Stomach (tissue), 9 donors: ENCODE results near the gene TMEM132E. TPM values are rescaled to one million over a fixed set of nuclear protein-coding genes. Genes with fewer than 3 reads are reported as not detected.
A peak's percentile ranks its signal among the peaks of the same experiment; 100 is the strongest.

Experiments used
- DNase-seq, 2 donors: peaks; one replicate each; pipeline versions ENCODE4 v3.0.0 to v3.0.0-alpha.2; 2013 to 2019
- H3K27ac ChIP-seq, 5 donors: fragments of 200-600 bp in 4 of 5; sonication (generic) in 4 of 5; one replicate each; pipeline ENCODE4 v1.5.1; 2013 to 2019; ENCODE audit warnings: mild to moderate bottlenecking in 1 of 5, moderate library complexity in 1 of 5
- H3K27me3 ChIP-seq, 3 donors: fragments of 200-600 bp; sonication (generic); one replicate each; pipeline ENCODE4 v1.5.1; 2017 to 2019; ENCODE audit warnings: mixed run types in 1 of 3
- H3K36me3 ChIP-seq, 4 donors: fragments of 200-600 bp; sonication (generic); 1 replicate in 3 of 4; 2 replicates in 1 of 4; pipeline ENCODE4 v1.5.1; 2016 to 2019
- H3K4me1 ChIP-seq, 4 donors: fragments of 200-600 bp; sonication (generic); one replicate each; pipeline ENCODE4 v1.5.1; 2016 to 2019
- H3K4me3 ChIP-seq, 4 donors: fragments of 200-600 bp; sonication (generic) in 3 of 4; one replicate each; pipeline ENCODE4 v1.5.1; 2016 to 2019; ENCODE audit warnings: mild to moderate bottlenecking in 1 of 4
- H3K9me3 ChIP-seq, 4 donors: fragments of 200-600 bp; sonication (generic); one replicate each; pipeline ENCODE4 v1.5.1; 2016 to 2019
- CTCF ChIP-seq, 7 experiments: fragments of 450-650 bp in 4 of 7; fragments of 200-600 bp in 3 of 7; sonication (generic) in 3 of 7; IDR thresholded peaks; one replicate each; pipeline ENCODE4 v1.5.1; 2016 to 2019; ENCODE audit warnings: antibody characterized with exemption in 7 of 7, control low read depth in 2 of 7, mild to moderate bottlenecking in 1 of 7
- EP300 ChIP-seq: sonication (generic); formaldehyde crosslinking; IDR thresholded peaks from one replicate; pipeline ENCODE4 v1.6.1; 2017; ENCODE audit warnings: antibody characterized with exemption
- POLR2A ChIP-seq, 4 donors: fragments of 450-650 bp; IDR thresholded peaks; one replicate each; pipeline ENCODE4 v1.6.1; 2016; ENCODE audit warnings: antibody characterized with exemption in 4 of 4, control low read depth in 2 of 4, mild to moderate bottlenecking in 1 of 4, moderate library complexity in 1 of 4
- POLR2AphosphoS5 ChIP-seq, 3 donors: sonication (generic); formaldehyde crosslinking; IDR thresholded peaks; one replicate each; pipeline ENCODE4 v1.6.1; 2016; ENCODE audit warnings: antibody characterized with exemption in 3 of 3
- WGBS, 5 donors: extraction: QIAGEN DNeasy Blood & Tissue Kit in 3 of 5; methylation state at CpG; one replicate each; pipeline versions ENCODE4 v1.1.5 to v1.1.7; 2013 to 2018; 5-methylcytosine and 5-hydroxymethylcytosine counted together
- intact Hi-C: fragments of 100-400 bp; cut with DNase I; formaldehyde crosslinking; loops from one replicate; pipeline ENCODE4 v1.15.1; 2023; ENCODE audit warnings: low total_unique reads
- polyA plus RNA-seq, 3 donors: library from polyadenylated mRNA; stranded (reverse); fragments of 200-250 nt; gene quantifications; one replicate each; pipeline ENCODE4 v1.2.3, GENCODE V29; 2013
- total RNA-seq, 5 donors: library from RNA; depleted of rRNA; stranded (reverse); fragments of >200 nt; gene quantifications; one replicate each; pipeline versions ENCODE4 v1.1.0 to v1.2.3, GENCODE V29; 2014 to 2016
- donor health status: healthy with polysubstance abuse.
- donor health status: Bipolar disorder and iron deficiency.
- donor health status: healthy.

TMEM132E gene
- total and polyA plus RNA-seq, 8 donors, result 0.05 to 0.55 (median 0.12) TPM; not detected in 5

- Histone ChIP-seq H3K4me1 (peaks cover 29 to 40% (median 38%) of the 10 kb centered on the region in 4 donors), H3K36me3 (no peaks in the 10 kb centered on the region), H3K4me3 (peak overlapping the region; percentile 41 to 69 (median 56)), H3K9me3 (no peaks in the 10 kb centered on the region), H3K27ac (no peak overlapping the region), H3K27me3 (peaks cover 26 to 98% (median 83%) of the 10 kb centered on the region in 3 donors)
- intact Hi-C loops, result no loop called here
- 0 to 2% (median 1%) methylated on average over 18 to 71 of the region's 71 CpGs for WGBS, 5 donors
- TF ChIP-seq EP300, result no peak
- TF ChIP-seq POLR2AphosphoS5 (IDR thresholded peaks at IDR 0.05), result no peak
- TF ChIP-seq POLR2A (IDR thresholded peaks at IDR 0.05), result no peak
- TF ChIP-seq CTCF (IDR thresholded peaks at IDR 0.05), result no peak
- DNase-seq, result peak in 1 of 2 donors; percentile 47
Observed at GRCh38 chr17:34580685-34581445, 1.5 kb downstream of the TMEM132E start.

DNA sequence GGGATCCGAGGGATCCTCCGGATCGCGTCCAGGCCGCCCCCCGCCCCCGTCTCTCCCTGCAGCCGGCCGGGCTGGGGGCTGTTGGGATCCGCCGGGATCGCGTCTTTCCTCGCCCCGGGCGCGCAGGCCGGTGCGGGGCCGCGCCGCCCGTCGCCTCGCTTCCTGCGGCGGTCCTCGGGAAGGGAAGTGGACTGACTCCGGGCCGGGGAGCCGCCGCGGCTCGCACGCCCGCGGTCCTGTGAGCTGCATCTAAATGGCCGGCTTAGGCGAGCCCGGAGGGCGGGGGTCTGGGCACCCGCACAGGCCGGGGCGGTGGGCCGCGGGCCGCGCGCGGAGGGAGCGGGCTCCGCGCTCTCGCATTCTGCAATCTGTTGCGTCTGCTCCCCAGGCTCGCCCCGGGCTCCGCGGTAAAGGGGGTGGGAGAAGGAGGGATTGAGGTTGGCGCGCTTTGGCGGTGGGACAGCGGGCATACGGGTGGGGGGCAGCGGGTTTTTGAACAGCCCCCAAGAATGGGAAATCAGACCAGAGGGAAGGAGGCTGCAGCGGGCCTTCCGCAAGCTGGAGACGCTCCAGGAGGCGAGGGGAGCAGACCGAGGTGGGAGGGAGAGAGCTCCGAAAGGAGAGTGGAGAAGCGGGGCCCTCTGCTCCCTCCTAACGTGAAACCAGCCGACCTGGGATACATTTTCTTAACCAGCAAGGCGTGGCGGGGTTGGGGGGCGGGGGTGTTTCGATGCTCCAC is 2.2 kb downstream of the TMEM132E start:
- TF ChIP-seq CTCF (IDR thresholded peaks at IDR 0.05), result no peak
- no peak for TF ChIP-seq POLR2A (IDR thresholded peaks at IDR 0.05)
- no peak for TF ChIP-seq EP300
- TF ChIP-seq POLR2AphosphoS5 (IDR thresholded peaks at IDR 0.05), result no peak
- Histone ChIP-seq H3K36me3 (no peaks in the 10 kb centered on the region), H3K27ac (no peak overlapping the region), H3K9me3 (no peaks in the 10 kb centered on the region), H3K4me3 (peak overlapping the region; percentile 41 to 69 (median 56)), H3K4me1 (peaks cover 29 to 40% (median 38%) of the 10 kb centered on the region in 4 donors), H3K27me3 (peaks cover 26 to 96% (median 83%) of the 10 kb centered on the region in 3 donors)
- intact Hi-C loops, result no loop called here
- peak in 1 of 2 donors; percentile 50 for DNase-seq
- WGBS, 5 donors, result 1 to 4% (median 2%) methylated on average over 20 to 78 of the region's 78 CpGs

- no peak for DNase-seq
- Histone ChIP-seq H3K4me3 (peak overlapping the region in 2 of 4 donors; percentile 55 to 69), H3K36me3 (no peaks in the 10 kb centered on the region), H3K27me3 (peaks cover 26 to 96% (median 77%) of the 10 kb centered on the region in 3 donors), H3K4me1 (peaks cover 29 to 40% (median 38%) of the 10 kb centered on the region in 4 donors), H3K9me3 (no peaks in the 10 kb centered on the region), H3K27ac (no peak overlapping the region)
- intact Hi-C loops, result no loop called here
- WGBS, 5 donors, result 10 to 33% (median 14%) methylated on average over 16 to 22 of the region's 22 CpGs
- no peak for TF ChIP-seq POLR2A (IDR thresholded peaks at IDR 0.05)
- no peak for TF ChIP-seq POLR2AphosphoS5 (IDR thresholded peaks at IDR 0.05)
- TF ChIP-seq CTCF (IDR thresholded peaks at IDR 0.05), result no peak
- no peak for TF ChIP-seq EP300
Observed at GRCh38 chr17:34582185-34582900, 3.0 kb downstream of the TMEM132E start.

DNA sequence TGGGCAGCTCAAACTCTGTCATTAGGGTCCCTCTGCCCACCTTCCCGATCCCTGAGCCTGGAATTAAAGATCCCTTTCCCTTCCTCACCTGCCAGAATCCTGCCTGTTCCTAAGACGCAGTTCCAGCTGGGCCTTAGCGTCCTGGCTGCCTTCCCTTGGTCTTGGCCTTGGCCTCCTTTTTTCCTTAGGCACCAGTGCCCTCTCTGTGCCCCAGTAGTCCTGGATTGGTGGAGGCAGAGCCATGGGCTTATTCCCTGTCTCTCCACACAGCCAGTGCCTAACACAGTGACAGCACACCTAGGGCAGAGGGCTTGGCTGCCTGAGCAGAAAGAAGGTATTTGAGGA is 3.5 kb downstream of the TMEM132E start:
- Histone ChIP-seq H3K27me3 (peaks cover 26 to 93% (median 77%) of the 10 kb centered on the region in 3 donors), H3K4me3 (no peak overlapping the region), H3K27ac (no peak overlapping the region), H3K36me3 (no peaks in the 10 kb centered on the region), H3K9me3 (no peaks in the 10 kb centered on the region), H3K4me1 (peaks cover 29 to 40% (median 38%) of the 10 kb centered on the region in 4 donors)
- intact Hi-C loops, result no loop called here
- WGBS, 5 donors, result 11 to 45% (median 28%) methylated on average over 3 of the region's 3 CpGs
- DNase-seq, result no peak
- TF ChIP-seq EP300, result no peak
- TF ChIP-seq POLR2A (IDR thresholded peaks at IDR 0.05), result no peak
